NCI-H2107 (cell line): ENCODE data around the gene TTC32.
"Not testable (repeated sequence)": the region's sequence is repeated elsewhere in the genome, so short reads cannot be mapped to it uniquely, and the experiment has no call there.

Experiments used
- DNase-seq: peaks from one replicate; lab custom pipeline; 2025; lab: John Stamatoyannopoulos, UW

TTC32 gene

GRCh38 chr2:19899985-19900930 is 1.5 kb downstream of the TTC32 start:
- no peak for DNase-seq

GRCh38 chr2:19898592-19899329 is 3.0 kb downstream of the TTC32 start:
- no peak for DNase-seq

- no peak for DNase-seq
Measured at GRCh38 chr2:19897623-19898245, 4.0 kb downstream of the TTC32 start.

- DNase-seq, result no peak
Measured at GRCh38 chr2:19895535-19895934, 6.2 kb downstream of the TTC32 start.

GRCh38 chr2:19894134-19894792 is 7.5 kb downstream of the TTC32 start:
- DNase-seq, result no peak

GRCh38 chr2:19893520-19894133 is 8.2 kb downstream of the TTC32 start:
- DNase-seq, result no peak

GRCh38 chr2:19891971-19892370 is 9.8 kb downstream of the TTC32 start:
- DNase-seq, result not testable (repeated sequence)

GRCh38 chr2:19890104-19890503 is 11.7 kb downstream of the TTC32 start:
- DNase-seq, result no peak

GRCh38 chr2:19888831-19889230 is 13.0 kb downstream of the TTC32 start:
- no peak for DNase-seq

GRCh38 chr2:19887510-19887909 is 14.3 kb downstream of the TTC32 start:
- DNase-seq, result no peak

- DNase-seq, result no peak
Measured at GRCh38 chr2:19886261-19886660, 15.5 kb downstream of the TTC32 start.

- no peak for DNase-seq
Measured at GRCh38 chr2:19885791-19886190, 16.0 kb downstream of the TTC32 start.

GRCh38 chr2:19883971-19884720 is 17.6 kb downstream of the TTC32 start:
- no peak for DNase-seq

- DNase-seq, result no peak
Measured at GRCh38 chr2:19883486-19883885, 18.3 kb downstream of the TTC32 start.

- DNase-seq, result no peak
Measured at GRCh38 chr2:19882286-19882685, 19.5 kb downstream of the TTC32 start.

- no peak for DNase-seq
Measured at GRCh38 chr2:19881908-19882265, 19.9 kb downstream of the TTC32 start.

- no peak for DNase-seq
Measured at GRCh38 chr2:19881221-19881907, 20.4 kb downstream of the TTC32 start.

GRCh38 chr2:19880191-19880590 is 21.6 kb downstream of the TTC32 start:
- not testable (repeated sequence) for DNase-seq

- DNase-seq, result no peak
Measured at GRCh38 chr2:19879120-19879519, 22.7 kb downstream of the TTC32 start.

GRCh38 chr2:19878268-19879046 is 23.3 kb downstream of the TTC32 start:
- no peak for DNase-seq
